Vagina (tissue), 2 donors: ENCODE results near the gene UAP1. TPM values are rescaled to one million over a fixed set of nuclear protein-coding genes. Genes with fewer than 3 reads are reported as not detected.
"Not testable (repeated sequence)": the region's sequence is repeated elsewhere in the genome, so short reads cannot be mapped to it uniquely, and the experiment has no call there.

Experiments
- DNase-seq, 2 donors: peaks; one replicate each; pipeline ENCODE4 v3.0.0-alpha.2; 2017; ENCODE audit errors: extremely low spot score in 2 of 2
- H3K27ac ChIP-seq: fragments of 200-600 bp; sonication (generic); one replicate; pipeline ENCODE4 v1.5.1; 2019
- H3K27me3 ChIP-seq: fragments of 200-600 bp; sonication (generic); one replicate; pipeline ENCODE4 v1.5.1; 2019
- H3K36me3 ChIP-seq, 2 donors: fragments of 200-600 bp; sonication (generic); one replicate each; pipeline ENCODE4 v1.5.1; 2017 to 2019
- H3K4me1 ChIP-seq: fragments of 200-600 bp; sonication (generic); one replicate; pipeline ENCODE4 v1.5.1; 2019
- H3K4me3 ChIP-seq, 2 donors: fragments of 200-600 bp; sonication (generic); 1 replicate in 1 of 2; 2 replicates in 1 of 2; pipeline ENCODE4 v1.5.1; 2016 to 2019
- H3K9me3 ChIP-seq: fragments of 200-600 bp; sonication (generic); one replicate; pipeline ENCODE4 v1.5.1; 2019
- POLR2A ChIP-seq, 2 donors: fragments of 450-650 bp; IDR thresholded peaks; one replicate each; pipeline ENCODE4 v1.6.1; 2017; ENCODE audit warnings: antibody characterized with exemption in 2 of 2, mild to moderate bottlenecking in 2 of 2, moderate library complexity in 2 of 2
- POLR2AphosphoS5 ChIP-seq, 2 donors: sonication (generic); formaldehyde crosslinking; IDR thresholded peaks; one replicate each; pipeline ENCODE4 v1.9.0; 2017; ENCODE audit warnings: antibody characterized with exemption in 2 of 2, mild to moderate bottlenecking in 2 of 2, low read depth in 1 of 2; ENCODE audit not compliant: insufficient read depth in 1 of 2
- intact Hi-C: fragments of 100-400 bp; cut with DNase I; formaldehyde crosslinking; loops from one replicate; pipeline ENCODE4 v1.15.1; 2023
- total RNA-seq: library from RNA; depleted of rRNA; stranded (reverse); fragments of >200 nt; gene quantifications from one replicate; pipeline ENCODE4 v1.2.3, GENCODE V29; 2016
- TF ChIP-seq, protein P1 (sequence below), 3 experiments: fragments of 450-650 bp in 2 of 3; fragments of 200-600 bp in 1 of 3; sonication (generic) in 1 of 3; IDR thresholded peaks; one replicate each; pipeline ENCODE4 v1.5.1; 2017 to 2019; ENCODE audit warnings: antibody characterized with exemption in 3 of 3, mild to moderate bottlenecking in 2 of 3, moderate library complexity in 2 of 3

Gene UAP1
- total RNA-seq, 1 donor from 2014 or later: 118 TPM

DNA sequence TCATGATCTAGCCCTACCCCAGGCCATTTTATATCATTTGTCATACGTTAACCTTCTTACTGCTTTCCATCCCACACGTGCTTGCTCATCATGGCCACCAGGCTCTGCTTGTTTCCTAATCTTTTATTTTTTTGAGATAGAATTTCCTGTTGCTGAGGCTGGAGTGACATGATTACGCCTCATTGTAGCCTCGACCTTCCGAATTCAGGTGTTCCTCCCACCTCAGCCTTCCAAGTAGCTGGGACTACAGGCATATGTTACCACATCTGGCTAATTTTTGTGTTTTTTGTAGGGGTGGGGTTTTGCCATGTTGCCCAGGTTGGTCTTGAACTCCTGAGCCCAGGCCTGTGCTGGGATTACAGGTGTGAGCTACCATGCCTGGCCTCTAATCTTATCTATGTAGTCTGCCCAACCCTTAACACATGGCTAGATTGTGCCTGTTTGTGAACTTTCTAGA, 3.3 kb downstream of the UAP1 start:
- Histone ChIP-seq H3K4me1 (peaks cover 59% of the 10 kb centered on the region), H3K9me3 (no peaks in the 10 kb centered on the region), H3K4me3 (no peak overlapping the region), H3K27ac (no peak overlapping the region), H3K36me3 (peaks cover 0 to 12% of the 10 kb centered on the region in 2 donors), H3K27me3 (no peaks in the 10 kb centered on the region)
- DNase-seq: no peak
- intact Hi-C loops: no loop called here
- TF ChIP-seq POLR2AphosphoS5 (IDR thresholded peaks at IDR 0.05; ENCODE audit: insufficient read depth in 1 of 2, low read depth in 1 of 2) (no peak), POLR2A (IDR thresholded peaks at IDR 0.05) (no peak)
- TF ChIP-seq, protein P1, sequence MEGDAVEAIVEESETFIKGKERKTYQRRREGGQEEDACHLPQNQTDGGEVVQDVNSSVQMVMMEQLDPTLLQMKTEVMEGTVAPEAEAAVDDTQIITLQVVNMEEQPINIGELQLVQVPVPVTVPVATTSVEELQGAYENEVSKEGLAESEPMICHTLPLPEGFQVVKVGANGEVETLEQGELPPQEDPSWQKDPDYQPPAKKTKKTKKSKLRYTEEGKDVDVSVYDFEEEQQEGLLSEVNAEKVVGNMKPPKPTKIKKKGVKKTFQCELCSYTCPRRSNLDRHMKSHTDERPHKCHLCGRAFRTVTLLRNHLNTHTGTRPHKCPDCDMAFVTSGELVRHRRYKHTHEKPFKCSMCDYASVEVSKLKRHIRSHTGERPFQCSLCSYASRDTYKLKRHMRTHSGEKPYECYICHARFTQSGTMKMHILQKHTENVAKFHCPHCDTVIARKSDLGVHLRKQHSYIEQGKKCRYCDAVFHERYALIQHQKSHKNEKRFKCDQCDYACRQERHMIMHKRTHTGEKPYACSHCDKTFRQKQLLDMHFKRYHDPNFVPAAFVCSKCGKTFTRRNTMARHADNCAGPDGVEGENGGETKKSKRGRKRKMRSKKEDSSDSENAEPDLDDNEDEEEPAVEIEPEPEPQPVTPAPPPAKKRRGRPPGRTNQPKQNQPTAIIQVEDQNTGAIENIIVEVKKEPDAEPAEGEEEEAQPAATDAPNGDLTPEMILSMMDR (IDR thresholded peaks at IDR 0.05): no peak

DNA sequence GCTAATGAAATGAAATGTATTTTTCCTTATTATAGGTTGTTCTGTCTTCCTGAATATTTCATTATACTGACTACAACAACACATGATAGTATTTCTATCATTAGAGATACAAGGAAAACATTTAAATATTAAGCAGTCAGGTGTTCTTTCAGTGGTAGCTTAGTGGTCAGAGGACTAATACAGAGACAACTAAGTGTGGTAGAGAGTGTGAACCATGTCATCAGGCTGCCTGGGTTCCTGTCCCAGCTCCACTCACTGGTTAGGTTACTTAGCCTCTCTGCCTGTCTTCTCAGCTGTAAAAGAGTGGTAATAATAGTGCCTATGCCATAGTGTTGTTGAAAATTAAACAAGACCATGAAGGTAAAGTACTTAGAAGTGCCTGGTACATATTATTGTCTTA, 3.9 kb downstream of the UAP1 start:
- DNase-seq: no peak
- TF ChIP-seq, protein P1 (IDR thresholded peaks at IDR 0.05): no peak
- TF ChIP-seq POLR2AphosphoS5 (IDR thresholded peaks at IDR 0.05; ENCODE audit: insufficient read depth in 1 of 2, low read depth in 1 of 2): no peak
- no peak for TF ChIP-seq POLR2A (IDR thresholded peaks at IDR 0.05)
- H3K36me3 ChIP-seq: peaks cover 0 to 12% of the 10 kb centered on the region in 2 donors
- no peaks in the 10 kb centered on the region for H3K9me3 ChIP-seq
- H3K27me3 ChIP-seq: no peaks in the 10 kb centered on the region
- no peak overlapping the region for H3K27ac ChIP-seq
- H3K4me1 ChIP-seq: peaks cover 59% of the 10 kb centered on the region
- H3K4me3 ChIP-seq: no peak overlapping the region
- intact Hi-C loops: no loop called here

DNA sequence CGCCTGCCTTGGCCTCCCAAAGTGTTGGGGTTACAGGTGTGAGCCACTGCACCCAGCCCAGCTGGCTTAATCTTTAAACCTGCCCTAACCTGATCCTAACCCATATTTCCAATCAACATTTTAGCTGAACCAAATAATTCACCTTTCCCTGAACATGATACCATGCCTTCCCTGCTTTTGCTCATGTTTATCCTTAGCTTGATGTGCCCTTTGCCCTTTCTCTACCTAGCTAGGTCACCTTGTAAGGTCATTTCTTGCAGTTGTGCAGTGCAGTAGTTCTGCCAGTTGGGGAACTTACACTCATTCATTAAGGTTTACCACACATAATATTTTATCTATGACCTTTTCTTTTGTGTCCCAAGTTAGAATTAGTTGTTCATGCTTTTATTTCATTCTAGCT, 5.3 kb downstream of the UAP1 start:
- DNase-seq: no peak
- intact Hi-C loops: no loop called here
- Histone ChIP-seq H3K27me3 (no peaks in the 10 kb centered on the region), H3K27ac (no peak overlapping the region), H3K36me3 (peaks cover 0 to 12% of the 10 kb centered on the region in 2 donors), H3K4me1 (peaks cover 66% of the 10 kb centered on the region), H3K4me3 (no peak overlapping the region), H3K9me3 (no peaks in the 10 kb centered on the region)
- TF ChIP-seq POLR2A (IDR thresholded peaks at IDR 0.05) (no peak), POLR2AphosphoS5 (IDR thresholded peaks at IDR 0.05; ENCODE audit: insufficient read depth in 1 of 2, low read depth in 1 of 2) (no peak)
- TF ChIP-seq, protein P1 (IDR thresholded peaks at IDR 0.05): no peak

DNA sequence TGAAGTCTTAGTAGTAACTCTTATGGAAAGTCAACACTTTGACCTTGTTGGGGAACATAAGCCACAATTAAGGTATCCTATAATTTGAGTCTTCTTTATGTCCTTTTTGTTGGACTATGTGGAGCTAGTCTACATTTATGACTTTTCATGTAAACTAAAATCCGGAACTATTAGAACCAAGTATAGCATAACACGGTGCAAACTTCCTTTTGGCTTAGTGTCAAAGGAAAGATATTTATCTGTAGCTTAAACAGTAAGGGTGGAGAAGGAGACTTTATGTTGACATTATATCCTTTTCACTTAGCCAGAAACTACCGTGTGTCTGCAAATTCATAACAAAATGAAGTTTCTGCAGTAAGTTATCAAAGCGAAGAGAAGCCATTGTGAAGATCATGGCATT, 7.3 kb downstream of the UAP1 start:
- Histone ChIP-seq H3K27ac (no peak overlapping the region), H3K4me1 (peaks cover 61% of the 10 kb centered on the region)
- intact Hi-C loops: no loop called here

DNA sequence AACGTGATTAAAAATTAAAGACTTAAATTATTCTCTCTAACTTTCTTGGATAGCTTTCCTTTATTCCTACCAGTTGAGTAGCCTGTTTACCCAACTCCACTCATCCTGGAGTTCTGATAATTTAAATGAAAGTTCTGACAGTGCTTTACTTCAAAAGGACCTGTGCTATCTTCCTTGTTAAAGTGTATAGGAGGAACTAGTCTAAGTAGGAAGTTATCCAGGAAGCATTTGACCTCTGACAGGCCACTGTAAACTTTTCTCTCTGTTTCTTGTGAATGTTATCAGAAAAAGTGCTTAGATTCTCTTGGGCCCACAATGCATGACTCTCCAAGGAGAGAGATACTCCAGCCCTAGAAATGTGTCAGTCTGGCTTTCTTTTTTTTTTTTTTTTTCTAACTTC, 9.2 kb downstream of the UAP1 start:
- intact Hi-C loops: no loop called here
- H3K9me3 ChIP-seq: no peaks in the 10 kb centered on the region
- H3K36me3 ChIP-seq: peaks cover 0 to 12% of the 10 kb centered on the region in 2 donors
- peaks cover 51% of the 10 kb centered on the region for H3K4me1 ChIP-seq
- H3K4me3 ChIP-seq: no peak overlapping the region
- TF ChIP-seq POLR2AphosphoS5 (IDR thresholded peaks at IDR 0.05; ENCODE audit: insufficient read depth in 1 of 2, low read depth in 1 of 2) (no peak), POLR2A (IDR thresholded peaks at IDR 0.05) (no peak)
- no peak overlapping the region for H3K27ac ChIP-seq
- DNase-seq: no peak
- H3K27me3 ChIP-seq: no peaks in the 10 kb centered on the region

More for the DNA sequence above, 7.3 kb downstream of the UAP1 start:
- Histone ChIP-seq H3K27me3 (no peaks in the 10 kb centered on the region), H3K9me3 (no peaks in the 10 kb centered on the region), H3K36me3 (peaks cover 0 to 12% of the 10 kb centered on the region in 2 donors), H3K4me3 (no peak overlapping the region)
- TF ChIP-seq POLR2AphosphoS5 (IDR thresholded peaks at IDR 0.05; ENCODE audit: insufficient read depth in 1 of 2, low read depth in 1 of 2) (no peak), POLR2A (IDR thresholded peaks at IDR 0.05) (no peak)
- TF ChIP-seq, protein P1 (IDR thresholded peaks at IDR 0.05): no peak
- DNase-seq: no peak

DNA sequence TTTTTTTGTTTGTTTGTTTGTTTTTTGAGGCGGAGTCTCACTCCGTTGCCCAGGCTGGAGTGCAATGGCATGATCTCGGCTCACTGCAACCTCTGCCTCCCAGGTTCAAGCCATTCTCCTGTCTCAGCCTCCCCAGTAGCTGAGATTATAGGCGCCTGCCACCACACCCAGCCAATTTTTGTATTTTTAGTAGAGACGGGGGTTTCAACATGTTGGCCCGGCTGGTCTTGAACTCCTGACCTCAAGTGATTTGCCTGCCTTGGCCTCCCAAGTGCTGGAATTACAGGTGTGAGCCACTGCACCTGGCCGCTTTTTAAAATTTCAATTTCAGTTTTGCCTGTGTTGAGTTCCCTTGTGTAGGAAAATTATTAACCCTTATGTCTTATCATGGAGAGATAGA, 9.6 kb downstream of the UAP1 start:
- H3K27ac ChIP-seq, H3K4me3 ChIP-seq, H3K9me3 ChIP-seq, H3K27me3 ChIP-seq, DNase-seq, intact Hi-C loops: not testable (repeated sequence)
- Histone ChIP-seq H3K36me3 (peaks cover 0 to 12% of the 10 kb centered on the region in 2 donors), H3K4me1 (peaks cover 51% of the 10 kb centered on the region)
